ENCODE results near the gene TUFT1. TPM values are rescaled to one million over a fixed set of nuclear protein-coding genes. Genes with fewer than 3 reads are reported as not detected.

TUFT1 gene
- total RNA-seq, 2 donors from 2014 or later: 12.7 to 18.3 TPM

- Histone ChIP-seq H3K4me1 (ENCODE audit: control insufficient read depth, insufficient read depth, low read length) (no peaks in the 10 kb centered on the region), H3K9ac (ENCODE audit: extremely low read depth, low read length, poor library complexity, severe bottlenecking) (no peak overlapping the region), H3K4me3 (ENCODE audit: low read length) (no peak overlapping the region), H3K27me3 (ENCODE audit: control insufficient read depth, insufficient read depth, low read length, poor library complexity, severe bottlenecking) (no peaks in the 10 kb centered on the region), H3K36me3 (ENCODE audit: control insufficient read depth, insufficient read depth, low read length) (peaks cover 88% of the 10 kb centered on the region), H3K27ac (ENCODE audit: low read depth, low read length) (no peak overlapping the region), H3K9me3 (ENCODE audit: control insufficient read depth, low read length) (no peaks in the 10 kb centered on the region)
- 91% methylated on average over 2 of the region's 2 CpGs; no CpG with 5 or more reads in 1 of the 2 experiments for WGBS, 2 experiments (ENCODE audit: insufficient coverage in 1 of 2, insufficient read length in 1 of 2)
- no peak overlapping the region for H3K4me3 Mint-ChIP-seq
- DNase-seq: no peak
- no peaks in the 10 kb centered on the region for H3K27me3 Mint-ChIP-seq (ENCODE audit: insufficient read depth)
- TF ChIP-seq, protein P1, sequence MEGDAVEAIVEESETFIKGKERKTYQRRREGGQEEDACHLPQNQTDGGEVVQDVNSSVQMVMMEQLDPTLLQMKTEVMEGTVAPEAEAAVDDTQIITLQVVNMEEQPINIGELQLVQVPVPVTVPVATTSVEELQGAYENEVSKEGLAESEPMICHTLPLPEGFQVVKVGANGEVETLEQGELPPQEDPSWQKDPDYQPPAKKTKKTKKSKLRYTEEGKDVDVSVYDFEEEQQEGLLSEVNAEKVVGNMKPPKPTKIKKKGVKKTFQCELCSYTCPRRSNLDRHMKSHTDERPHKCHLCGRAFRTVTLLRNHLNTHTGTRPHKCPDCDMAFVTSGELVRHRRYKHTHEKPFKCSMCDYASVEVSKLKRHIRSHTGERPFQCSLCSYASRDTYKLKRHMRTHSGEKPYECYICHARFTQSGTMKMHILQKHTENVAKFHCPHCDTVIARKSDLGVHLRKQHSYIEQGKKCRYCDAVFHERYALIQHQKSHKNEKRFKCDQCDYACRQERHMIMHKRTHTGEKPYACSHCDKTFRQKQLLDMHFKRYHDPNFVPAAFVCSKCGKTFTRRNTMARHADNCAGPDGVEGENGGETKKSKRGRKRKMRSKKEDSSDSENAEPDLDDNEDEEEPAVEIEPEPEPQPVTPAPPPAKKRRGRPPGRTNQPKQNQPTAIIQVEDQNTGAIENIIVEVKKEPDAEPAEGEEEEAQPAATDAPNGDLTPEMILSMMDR (conservative IDR thresholded peaks at IDR 0.05): no peak
- peak overlapping the region; percentile 28 for H3K27ac Mint-ChIP-seq
- H3K4me1 Mint-ChIP-seq: peaks cover 7% of the 10 kb centered on the region
- H3K36me3 Mint-ChIP-seq (ENCODE audit: low read depth): peaks cover 41% of the 10 kb centered on the region
- H3K9me3 Mint-ChIP-seq: no peaks in the 10 kb centered on the region
Measured at GRCh38 chr1:151577173-151577572, 37.1 kb downstream of the TUFT1 start.

DNA sequence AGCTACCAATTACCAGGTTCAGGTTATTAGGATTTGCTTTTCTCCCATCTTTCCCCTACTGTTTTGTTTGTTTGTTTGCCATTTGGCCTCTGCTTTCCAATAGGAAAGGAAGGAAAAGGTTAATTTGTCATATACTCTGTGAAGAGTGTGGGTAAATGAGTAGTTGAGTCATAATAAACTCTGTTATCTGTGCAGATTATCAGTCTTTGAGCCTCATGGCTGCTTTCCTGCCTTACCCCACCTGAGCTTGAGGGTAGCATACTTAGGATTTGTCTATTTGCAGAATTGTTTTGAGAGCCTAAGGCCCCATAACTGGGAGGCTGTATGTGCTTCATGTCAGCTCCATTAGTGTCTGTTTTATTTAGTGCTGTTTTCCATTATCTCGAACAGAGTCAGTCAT is 38.8 kb downstream of the TUFT1 start:
- TF ChIP-seq, protein P1 (conservative IDR thresholded peaks at IDR 0.05): no peak
- Histone ChIP-seq H3K27me3 (ENCODE audit: control insufficient read depth, insufficient read depth, low read length, poor library complexity, severe bottlenecking) (no peaks in the 10 kb centered on the region), H3K27ac (ENCODE audit: low read depth, low read length) (no peak overlapping the region), H3K9ac (ENCODE audit: extremely low read depth, low read length, poor library complexity, severe bottlenecking) (no peak overlapping the region), H3K9me3 (ENCODE audit: control insufficient read depth, low read length) (no peaks in the 10 kb centered on the region), H3K4me1 (ENCODE audit: control insufficient read depth, insufficient read depth, low read length) (no peaks in the 10 kb centered on the region), H3K36me3 (ENCODE audit: control insufficient read depth, insufficient read depth, low read length) (peaks cover 89% of the 10 kb centered on the region), H3K4me3 (ENCODE audit: low read length) (no peak overlapping the region)
- Mint-ChIP-seq H3K4me3 (no peak overlapping the region), H3K27me3 (ENCODE audit: insufficient read depth) (no peaks in the 10 kb centered on the region), H3K36me3 (ENCODE audit: low read depth) (peaks cover 45% of the 10 kb centered on the region), H3K27ac (no peak overlapping the region), H3K4me1 (peaks cover 7% of the 10 kb centered on the region), H3K9me3 (no peaks in the 10 kb centered on the region)
- DNase-seq: no peak
- WGBS, 2 experiments (ENCODE audit: insufficient coverage in 1 of 2, insufficient read length in 1 of 2): 100% methylated on average over 1 of the region's 1 CpG; no CpG with 5 or more reads in 1 of the 2 experiments

DNA sequence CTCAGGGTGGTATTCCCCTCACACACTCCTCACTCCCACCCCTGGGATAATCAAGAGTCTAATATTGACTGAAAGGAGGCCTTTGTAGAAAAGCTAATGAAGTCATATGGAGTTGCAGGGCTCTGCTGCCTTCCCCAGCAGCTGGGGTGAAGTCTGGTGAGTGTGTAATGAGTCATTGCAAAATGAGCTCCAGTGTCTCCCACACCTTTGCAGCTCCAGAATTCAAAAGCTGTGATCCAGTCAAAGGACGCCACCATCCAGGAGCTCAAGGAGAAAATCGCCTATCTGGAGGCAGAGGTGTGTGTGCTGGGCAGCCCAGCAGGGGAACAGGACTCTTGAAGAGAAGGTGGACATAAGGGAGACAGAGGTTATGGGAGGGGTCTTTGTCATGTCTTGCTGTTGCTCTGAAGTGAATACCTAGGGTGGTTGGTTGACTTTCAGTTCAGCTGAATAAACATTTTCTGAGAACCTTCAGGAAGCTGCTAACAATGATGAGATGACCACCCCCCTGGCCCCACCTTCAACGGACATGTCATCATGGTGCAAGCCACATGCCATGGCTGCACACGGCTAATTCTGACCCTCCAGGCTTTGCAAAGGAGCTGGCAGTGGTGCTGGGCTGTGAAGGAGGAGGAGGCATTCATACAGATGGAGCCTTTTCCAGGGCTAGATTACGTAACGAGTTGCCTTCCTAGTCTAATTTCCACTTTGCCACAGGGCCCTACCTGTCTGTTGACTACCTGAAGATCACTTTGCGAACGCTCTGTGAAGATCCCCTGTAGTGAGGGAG is 39.5 kb downstream of the TUFT1 start:
- 89 to 93% methylated on average over 5 to 8 of the region's 8 CpGs for WGBS, 2 experiments (ENCODE audit: insufficient coverage in 1 of 2, insufficient read length in 1 of 2)
- Histone ChIP-seq H3K9ac (ENCODE audit: extremely low read depth, low read length, poor library complexity, severe bottlenecking) (no peak overlapping the region), H3K36me3 (ENCODE audit: control insufficient read depth, insufficient read depth, low read length) (peaks cover 82% of the 10 kb centered on the region), H3K4me1 (ENCODE audit: control insufficient read depth, insufficient read depth, low read length) (no peaks in the 10 kb centered on the region), H3K9me3 (ENCODE audit: control insufficient read depth, low read length) (no peaks in the 10 kb centered on the region), H3K4me3 (ENCODE audit: low read length) (no peak overlapping the region), H3K27ac (ENCODE audit: low read depth, low read length) (no peak overlapping the region), H3K27me3 (ENCODE audit: control insufficient read depth, insufficient read depth, low read length, poor library complexity, severe bottlenecking) (no peaks in the 10 kb centered on the region)
- H3K4me3 Mint-ChIP-seq: no peak overlapping the region
- no peaks in the 10 kb centered on the region for H3K9me3 Mint-ChIP-seq
- TF ChIP-seq, protein P1 (conservative IDR thresholded peaks at IDR 0.05): no peak
- H3K4me1 Mint-ChIP-seq: peaks cover 7% of the 10 kb centered on the region
- peaks cover 38% of the 10 kb centered on the region for H3K36me3 Mint-ChIP-seq (ENCODE audit: low read depth)
- DNase-seq: no peak
- H3K27ac Mint-ChIP-seq: no peak overlapping the region
- no peaks in the 10 kb centered on the region for H3K27me3 Mint-ChIP-seq (ENCODE audit: insufficient read depth)

Data from endodermal cell (in vitro differentiated cells).